ENCODE data around the gene C17orf113.
A peak's percentile ranks its signal among the peaks of the same experiment; 100 is the strongest.
"Not testable (repeated sequence)": the region's sequence is repeated elsewhere in the genome, so short reads cannot be mapped to it uniquely, and the experiment has no call there.

Gene C17orf113

DNA sequence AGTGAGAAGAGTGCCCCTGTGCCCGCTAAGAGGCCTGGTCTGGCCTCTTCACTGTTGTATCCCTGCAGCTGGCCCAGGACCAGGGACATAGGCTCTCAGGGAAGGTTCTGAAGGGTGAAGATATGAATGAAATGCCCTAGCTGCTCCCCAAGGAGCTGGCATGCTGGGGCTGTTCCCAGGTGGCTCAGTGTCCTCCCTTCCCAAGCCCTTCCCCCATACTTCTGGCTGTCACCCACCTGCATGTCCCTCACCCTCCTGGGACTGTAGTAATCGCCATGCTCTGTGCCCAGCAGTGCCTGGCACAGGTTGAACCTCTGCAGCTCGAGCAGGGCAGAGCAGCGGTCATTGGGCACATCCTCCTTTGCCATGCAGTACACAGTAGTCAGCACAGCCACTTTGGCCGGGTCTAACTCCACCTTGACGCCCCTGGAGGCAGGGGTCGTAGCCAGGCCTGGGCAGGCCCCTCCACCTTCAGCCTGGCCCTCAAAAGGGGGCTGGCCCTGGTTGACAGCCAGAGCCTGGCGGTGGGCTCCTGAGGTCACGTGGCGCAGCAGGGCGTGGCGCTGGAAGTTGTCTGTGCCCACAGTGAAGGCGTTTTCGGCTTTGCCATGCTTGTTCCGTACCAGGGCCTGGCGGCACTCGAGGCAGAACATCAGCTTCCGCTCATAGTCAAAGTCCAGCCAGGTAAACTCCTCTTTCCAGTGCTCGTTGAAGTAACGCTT, 7.6 kb downstream of the C17orf113 start:
- no peak for DNase-seq (ENCODE audit: low read depth)

DNA sequence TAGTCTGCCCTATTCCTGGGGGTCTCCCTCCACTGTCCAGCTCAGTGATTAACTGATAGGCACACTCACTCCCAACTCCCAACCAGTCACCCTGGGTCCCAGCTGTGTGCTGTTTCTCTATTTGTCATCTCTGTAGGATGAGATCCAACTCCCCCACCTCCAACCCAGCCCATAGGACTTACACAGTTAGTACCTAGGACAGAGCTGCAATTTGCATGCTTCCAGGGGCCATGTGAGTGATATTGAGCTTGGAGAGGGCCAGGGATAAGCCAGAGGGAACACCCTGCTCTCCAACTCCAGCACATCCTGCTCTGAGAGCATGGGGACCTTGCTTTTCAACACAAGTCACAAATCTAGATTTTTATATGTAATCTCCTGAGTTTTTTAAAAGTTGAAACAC, 8.8 kb downstream of the C17orf113 start:
- no peak for DNase-seq (ENCODE audit: low read depth)

DNA sequence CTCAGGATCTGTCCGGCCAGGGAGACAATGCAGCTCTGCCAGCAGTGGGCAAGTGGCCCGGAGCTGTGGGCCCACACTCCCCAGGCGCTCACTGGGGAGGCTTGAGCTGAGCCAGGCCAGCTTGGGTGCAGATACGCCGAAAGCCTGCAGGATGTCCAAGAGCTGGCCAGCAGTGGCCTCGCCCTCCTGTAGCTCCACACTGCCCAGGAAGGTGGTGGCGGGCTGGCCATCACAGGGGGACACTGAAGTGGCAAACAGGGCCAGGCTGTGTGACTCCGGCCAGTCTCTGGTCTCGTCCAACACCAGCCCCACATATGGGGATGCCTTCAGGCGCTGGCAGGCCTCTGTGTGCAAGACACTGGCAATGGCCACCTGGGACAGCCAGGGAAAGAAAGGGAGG, 9.6 kb downstream of the C17orf113 start:
- DNase-seq (ENCODE audit: low read depth), result no peak

DNA sequence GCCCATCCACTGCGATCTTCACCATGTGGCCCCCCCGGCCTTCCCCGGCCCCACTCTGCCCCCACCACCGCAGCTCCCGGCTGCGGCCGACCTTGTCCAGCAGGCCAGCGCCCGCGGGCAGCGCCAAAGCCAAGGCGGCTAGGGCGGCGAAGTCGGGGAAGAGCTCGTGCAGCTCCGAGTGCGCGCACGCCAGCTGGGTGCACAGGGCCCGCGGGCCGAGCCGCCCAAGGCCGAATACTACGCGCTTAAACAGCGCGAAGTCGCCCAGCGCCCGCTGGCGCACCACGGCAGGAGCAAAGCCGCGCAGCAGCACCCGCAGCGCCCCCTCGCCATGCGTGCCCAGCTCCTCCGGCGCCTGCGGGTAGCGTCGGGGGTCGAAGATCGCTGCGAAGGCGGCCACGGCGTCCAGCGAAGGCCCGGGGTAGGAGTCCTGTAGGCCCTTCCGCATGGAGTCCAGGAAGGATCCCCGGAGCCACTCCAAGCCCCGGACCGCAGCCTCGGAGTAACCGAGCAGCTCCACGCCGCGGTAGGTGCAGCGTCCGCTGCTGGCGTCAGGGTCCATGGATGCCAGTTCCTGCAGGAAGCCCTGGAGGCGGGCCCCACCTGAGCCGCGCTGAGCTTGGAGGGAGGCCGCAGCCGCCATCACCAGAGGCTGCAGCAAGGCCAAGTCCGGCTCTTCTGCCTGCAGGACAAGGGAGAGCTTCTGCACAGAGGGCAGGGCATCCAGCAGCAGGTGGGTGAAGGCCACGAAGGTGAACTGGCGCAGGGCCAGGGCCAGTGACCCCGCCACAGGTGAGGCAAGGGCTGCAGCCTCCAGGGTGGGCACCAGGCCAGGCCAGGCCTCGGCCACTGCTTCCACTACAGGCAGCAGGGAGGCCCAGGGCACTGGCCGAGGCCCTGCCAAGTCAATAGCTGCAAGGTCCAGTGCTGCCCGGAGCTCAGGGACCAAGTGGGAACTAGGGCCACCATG, 10.3 kb downstream of the C17orf113 start:
- no peak for DNase-seq (ENCODE audit: low read depth)

DNA sequence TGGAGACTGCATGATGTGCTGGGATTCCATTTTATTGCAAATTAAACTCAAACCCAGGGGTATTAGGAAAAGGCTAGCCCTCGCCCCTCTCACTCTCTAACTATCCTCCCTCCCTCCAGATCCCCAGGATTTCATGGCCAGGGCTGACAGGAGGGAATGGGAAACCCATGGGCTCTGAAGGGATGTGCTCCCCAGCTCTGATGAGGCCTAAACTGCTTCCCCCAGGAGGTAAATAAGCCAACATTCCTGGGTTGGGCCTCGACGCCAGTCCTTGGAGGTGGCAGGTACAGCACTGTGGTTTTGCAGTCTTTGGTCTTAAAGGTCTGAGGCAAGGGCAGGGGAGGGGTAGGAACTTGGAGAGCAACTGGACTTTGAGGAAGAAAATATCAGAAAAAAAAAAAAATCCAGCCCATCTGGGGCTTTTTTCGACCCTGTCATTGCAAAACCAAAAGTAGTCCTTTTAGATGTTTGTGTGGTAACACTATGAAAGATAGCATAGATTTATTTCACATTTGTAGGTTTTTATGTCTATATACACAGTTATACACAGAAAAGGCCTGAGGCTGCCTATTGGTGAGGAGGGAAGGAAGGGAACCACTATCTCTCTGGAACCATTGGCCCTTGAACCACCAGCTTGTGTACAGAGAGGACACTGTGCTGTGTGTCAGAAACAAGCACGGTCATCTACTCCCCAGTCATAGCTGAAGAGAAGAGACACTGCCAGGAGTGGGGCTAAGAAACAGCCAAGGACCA, 12.0 kb downstream of the C17orf113 start:
- no peak for DNase-seq (ENCODE audit: low read depth)

DNA sequence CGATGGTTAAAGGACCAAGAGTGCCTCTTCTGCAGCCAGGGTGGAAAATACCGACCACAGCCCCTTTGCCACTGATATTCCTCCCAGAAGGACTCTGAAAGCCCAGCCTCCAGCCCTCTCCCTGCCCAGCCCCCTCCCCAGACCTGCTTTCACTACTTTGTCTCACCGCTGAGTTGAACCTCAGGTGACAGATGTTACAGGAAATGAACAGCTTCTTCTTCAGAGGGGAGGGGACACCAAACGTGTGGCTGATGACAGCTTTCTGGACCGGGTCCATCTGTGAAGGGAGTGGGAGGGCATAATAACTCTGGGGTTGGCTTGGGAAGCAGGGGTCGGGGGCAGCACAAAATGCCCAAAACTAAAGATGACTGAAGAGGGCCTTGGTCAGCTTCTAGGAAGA, 16.3 kb downstream of the C17orf113 start:
- DNase-seq (ENCODE audit: low read depth), result no peak

DNA sequence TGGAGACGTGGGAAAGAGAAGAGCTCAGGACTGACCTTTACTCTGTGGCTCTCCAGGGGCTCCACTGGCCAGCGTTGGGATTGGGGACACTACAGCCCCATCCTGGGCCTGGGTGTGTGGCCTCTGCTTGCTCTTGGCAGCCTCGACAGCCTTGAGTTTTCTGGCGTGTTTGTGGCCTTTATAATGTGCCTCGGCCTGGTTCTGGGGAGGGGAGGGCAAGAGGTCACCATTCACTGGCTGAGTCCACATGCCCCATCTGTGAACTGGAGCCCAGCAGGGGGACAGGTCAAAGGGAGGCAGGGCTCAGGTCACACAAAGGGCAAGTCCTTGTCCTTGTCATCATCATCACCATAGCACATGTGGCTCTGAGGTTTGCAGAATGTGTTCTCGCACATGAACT, 18.8 kb downstream of the C17orf113 start:
- DNase-seq (ENCODE audit: low read depth), result no peak

DNA sequence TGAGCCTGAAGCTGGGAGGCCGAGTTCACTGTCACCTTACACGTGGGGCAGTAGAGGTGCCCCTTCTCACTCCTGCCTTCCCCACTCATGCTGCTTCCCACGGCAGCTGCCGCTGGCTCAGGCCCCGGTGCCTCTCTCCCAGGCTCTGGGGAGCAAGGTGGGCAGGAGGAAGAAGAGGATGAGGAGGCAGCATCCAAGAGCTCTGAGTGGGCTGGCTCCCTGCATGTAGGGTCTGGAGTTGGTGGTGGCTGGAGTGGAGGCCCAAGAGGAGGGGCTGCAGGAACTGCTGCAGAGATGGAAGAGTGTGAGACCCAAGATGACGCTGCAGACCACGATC, 21.6 kb downstream of the C17orf113 start:
- DNase-seq (ENCODE audit: low read depth), result no peak

DNA sequence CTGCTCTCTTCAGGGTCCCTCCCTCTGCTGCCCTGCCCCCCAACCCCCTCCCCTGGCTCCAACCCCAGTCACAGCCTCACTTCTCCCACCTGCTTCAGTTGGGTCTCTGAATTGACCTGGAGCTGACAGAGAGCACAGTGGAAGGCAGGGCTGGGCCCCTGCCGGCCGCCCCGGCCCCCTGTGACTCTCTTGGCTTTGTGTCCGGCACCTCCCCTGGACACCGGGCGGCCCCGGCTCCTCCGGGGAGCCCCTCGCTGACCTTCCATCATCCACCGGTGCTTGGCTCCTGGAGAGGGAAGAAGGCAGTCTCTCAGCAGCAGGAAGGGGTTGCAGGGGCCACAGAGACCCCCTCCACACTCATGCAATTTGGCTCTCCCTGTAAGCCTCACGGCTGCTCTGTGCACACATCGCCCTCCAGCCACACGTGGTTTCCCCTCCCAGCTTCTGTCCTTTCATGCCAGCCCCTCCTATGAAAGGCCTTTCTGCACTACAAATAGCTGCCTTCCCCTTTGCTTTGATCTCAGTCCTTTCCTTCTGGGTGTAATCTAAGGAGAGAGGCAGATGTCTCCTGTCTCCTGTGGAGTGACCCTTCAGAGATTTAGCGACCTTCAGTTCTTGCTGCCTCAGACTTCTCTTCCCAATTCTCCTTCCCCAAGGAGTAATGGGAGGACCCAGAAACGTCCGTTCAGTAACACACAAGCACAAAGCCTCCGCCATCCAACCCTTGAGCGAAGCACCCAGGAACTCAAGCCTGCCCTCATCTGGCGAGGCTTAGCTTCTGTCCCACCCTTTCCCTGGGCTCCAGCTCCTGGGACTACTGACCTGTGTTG, 22.2 kb downstream of the C17orf113 start:
- no peak for DNase-seq (ENCODE audit: low read depth)

DNA sequence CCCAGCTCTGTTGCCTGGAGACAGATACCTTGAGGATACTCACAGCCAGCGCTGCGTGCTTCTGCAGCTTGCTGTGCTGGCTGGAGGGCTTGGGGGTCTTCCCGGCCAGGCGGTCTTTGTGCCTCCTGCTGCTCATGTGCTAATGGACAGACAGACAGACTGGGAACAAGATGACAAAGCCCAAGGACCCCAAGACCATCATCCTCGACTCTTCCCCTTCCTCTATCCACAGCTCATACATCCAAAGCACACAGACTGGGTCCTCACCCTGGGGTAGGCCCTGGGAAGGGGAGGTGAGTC, 22.9 kb downstream of the C17orf113 start:
- no peak for DNase-seq (ENCODE audit: low read depth)

DNA sequence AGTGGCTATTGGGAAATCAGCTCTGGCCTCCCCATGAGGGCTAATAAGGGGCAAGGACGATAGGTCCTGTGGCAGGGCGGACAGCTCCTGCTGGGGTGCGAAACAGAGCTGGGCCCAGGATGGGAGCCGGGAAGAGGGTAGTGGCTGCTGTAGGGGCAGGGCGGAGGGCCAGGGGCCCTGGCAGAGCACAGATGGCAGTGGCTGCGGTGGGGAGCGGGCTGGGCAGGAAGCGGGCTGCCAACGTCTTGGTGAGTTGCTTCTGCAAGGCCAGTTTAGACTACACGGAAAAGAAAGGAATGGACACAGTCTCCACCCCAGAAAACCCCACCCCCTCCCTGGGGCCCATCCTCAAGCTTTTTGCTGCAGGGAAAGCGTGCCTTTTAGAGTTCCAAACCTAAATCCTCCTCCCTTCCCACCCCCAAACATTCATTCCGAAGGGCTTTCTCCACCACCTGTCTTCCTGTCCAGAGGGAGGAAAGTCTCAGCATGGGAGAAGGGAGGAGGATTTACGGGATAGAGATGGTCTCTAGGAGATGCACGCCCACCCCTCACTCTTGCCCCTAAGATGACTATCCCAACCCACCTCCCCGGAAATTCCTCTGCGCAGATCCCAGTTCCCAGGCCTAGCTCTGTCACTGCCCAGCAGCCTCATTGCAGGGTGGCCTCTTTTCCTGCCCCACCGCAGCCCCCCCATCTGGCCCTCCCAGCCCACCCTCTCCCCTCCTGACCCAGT, 23.4 kb downstream of the C17orf113 start:
- DNase-seq (ENCODE audit: low read depth), result no peak

DNA sequence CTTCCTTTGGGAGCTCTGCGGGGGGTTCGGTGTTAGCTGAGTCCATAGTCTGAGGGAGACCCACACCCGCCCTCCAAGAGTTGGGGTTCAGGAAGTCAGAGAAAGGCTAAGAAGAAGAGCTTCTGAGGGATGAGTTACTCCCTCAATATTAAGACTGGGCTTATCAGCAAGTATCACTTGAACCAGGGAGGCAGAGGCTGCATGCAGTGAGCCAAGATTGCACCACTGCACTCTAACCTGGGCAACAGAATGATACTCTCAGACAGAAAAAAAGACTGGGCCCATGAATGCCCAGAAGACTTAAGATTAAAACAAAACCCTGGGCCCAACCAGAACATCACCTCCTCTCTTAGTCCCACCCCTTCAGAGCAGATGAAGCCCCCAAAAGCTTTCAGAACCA, 24.5 kb downstream of the C17orf113 start:
- DNase-seq (ENCODE audit: low read depth), result no peak

DNA sequence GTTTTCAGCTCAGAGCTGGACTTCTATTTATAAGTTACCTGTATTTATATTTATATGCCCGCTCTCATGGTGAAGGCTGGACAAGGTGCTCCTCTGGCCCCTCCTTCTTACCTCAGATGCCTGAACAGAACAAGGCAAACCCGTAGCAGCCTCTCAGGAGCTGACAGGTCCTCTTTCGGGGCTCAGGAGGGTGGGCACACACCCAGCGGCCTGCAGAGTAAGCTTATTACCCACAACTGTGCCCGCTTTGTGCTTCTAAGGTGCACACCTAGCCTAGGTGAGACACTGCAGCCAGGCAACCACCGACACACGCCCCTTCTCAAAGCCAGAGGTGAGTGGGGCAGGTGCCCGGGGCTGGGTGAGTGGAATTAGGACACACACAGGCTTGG, 25.2 kb downstream of the C17orf113 start:
- DNase-seq (ENCODE audit: low read depth), result no peak

DNA sequence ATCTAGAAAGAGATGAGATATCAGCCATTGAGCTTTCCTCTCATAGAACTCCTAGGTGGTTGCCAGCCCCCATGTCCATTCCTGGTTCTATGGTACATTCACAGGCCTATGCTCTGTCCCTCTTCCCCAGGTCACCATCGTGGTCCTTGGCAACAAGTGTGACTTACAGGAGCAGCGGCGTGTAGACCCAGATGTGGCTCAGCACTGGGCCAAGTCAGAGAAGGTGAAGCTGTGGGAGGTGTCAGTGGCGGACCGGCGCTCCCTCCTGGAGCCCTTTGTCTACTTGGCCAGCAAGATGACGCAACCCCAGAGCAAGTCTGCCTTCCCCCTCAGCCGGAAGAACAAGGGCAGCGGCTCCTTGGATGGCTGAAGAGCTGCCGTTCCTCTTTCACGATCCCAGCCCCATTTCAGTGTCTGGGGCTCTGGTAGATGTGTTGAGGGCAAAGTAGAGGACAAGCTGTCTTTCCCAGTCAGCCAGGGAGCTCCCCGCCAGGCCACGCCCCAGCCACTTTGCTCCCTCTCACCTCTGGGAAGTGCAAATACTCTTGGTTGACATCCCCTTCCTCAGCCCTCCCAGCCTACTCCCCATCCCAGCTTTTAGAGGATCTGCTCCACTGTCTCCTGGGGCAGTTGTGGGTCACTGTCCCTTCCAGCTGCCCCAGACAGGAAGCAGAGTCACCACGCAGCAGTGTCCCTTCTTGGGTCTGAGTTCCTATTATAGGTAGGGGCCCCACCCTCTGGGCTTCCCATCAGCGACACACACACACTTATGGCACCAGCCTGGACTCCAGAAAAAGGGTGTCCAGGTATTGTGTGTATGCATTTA, 26.7 kb downstream of the C17orf113 start:
- no peak for DNase-seq (ENCODE audit: low read depth)

DNA sequence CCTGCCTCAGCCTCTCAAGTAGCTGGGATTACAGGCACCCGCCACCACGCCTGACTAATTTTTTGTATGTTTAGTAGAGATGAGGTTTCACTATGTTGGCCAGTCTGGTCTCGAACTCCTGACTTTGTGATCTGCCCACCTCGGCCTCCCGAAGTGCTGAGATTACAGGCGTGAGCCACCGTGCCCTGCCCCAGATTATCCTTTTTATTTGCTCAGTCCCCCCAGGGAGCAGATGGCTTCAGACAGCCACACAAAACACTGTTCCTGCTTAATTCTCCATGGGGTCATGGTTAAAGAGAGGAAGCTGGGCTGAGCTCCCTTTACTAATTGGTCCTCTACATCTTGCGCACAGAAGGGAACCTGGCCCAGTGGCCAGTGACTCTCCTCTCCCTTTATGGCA, 29.6 kb downstream of the C17orf113 start:
- DNase-seq (ENCODE audit: low read depth), result not testable (repeated sequence)

DNA sequence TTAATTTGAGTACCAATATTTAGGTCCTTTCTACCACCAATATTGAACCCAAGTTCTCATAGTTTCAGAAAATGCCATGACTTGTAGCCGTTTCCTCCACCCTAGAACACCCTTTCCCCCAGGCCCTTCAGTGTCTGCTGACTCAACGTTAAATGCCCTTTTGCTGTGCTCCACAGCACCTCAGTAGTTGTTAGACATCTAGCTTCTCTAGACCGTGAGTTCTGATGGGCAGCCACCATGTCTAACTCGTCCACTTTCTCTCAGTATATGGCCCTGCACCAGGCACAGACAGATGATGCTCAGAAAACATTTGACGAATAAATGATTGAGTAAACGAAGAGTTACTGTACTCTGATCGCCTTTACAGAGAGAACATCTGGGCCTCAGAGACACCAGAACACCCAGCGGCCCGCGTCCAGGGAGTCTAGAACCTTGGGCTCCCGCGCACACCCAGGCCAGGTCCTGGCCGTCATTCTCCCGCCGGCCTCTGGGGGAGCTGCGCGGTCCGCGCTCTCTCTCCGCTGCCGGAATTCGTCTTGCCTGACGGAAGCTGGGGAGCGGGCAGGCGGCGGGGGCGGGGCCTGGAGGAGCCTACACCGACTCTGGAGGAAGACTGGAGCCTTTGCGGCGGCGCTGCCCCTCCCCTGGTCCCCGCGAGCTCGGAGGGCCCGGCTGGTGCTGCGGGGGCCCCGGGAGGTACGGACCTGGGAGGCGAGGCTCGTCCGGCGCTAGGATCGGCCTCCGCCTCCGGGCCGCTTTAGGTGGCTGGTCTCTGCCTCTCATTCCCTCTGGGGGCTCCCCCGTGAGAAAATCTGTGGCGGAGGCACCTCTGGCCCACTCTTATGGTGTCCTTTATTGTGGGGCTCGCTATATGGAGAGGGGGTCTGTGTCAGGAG, 30.6 kb downstream of the C17orf113 start, which contains the start of gene NKIRAS2:
NKIRAS2 (plus strand) TSS at position 582 of the 896 bp plus-strand sequence. CDS start 1,488 bp downstream, outside the sequence.
- DNase-seq (ENCODE audit: low read depth), result peak; percentile 91

DNA sequence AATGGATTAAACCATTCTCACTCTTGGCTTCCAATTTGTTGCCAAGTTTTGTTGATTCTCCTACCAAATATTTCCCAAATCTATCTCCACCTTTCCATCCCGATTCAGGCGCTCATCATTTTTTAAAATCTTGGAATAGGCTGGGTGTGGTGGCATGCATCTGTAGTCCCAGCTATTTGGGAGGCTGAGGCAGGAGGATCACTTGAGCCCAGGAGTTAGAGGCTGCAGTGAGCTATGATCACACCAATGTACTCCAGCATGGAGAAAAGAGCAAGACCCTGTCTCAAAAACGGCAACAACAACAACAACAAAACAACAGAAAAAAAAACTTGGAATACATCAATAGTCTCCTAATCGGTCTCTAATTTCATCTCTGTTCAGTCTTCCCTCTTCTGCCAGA, 31.4 kb downstream of the C17orf113 start:
- DNase-seq (ENCODE audit: low read depth), result no peak

DNA sequence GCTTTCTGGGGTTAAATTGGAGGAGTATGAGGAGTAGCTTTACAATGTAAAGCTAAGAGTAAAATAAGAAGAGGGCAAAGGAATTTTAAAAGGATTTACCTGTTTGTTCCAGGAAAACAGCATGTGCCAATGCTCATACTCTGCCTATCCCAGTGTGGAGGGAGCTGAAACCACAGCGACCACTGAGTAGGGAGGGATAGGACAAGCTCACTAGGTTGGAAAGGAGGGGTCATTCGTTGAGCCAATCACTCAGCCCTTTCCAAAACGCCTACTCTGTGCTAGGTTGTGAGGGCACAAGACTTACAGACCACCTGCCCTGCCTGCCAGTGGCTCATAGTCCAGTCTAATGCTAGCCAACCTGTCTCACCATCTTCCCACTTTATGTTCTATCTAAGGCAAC, 32.1 kb downstream of the C17orf113 start:
- no peak for DNase-seq (ENCODE audit: low read depth)

DNA sequence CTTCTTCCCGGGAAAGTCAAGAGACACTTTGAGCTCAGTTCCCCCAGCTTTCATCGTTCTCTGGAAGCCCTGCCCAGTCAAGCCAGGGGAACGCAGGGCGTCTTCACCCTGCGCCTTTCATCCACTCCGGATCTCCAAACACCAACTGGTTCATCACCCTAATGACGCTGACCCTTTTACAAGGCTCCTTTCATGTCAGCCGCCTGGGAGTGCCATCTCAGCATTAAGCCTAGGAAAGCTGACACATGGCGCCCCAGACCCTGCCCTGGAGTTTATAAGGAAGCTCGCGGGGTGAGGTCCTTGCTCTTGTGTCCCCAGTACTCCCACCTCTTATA, 32.6 kb downstream of the C17orf113 start:
- DNase-seq (ENCODE audit: low read depth), result no peak

Measured in stimulated activated CD8-positive, alpha-beta memory T cell treated with anti-CD3 and anti-CD28 coated beads, Interleukin-7, amount 100 ng/mL, for 24 hours (primary cell).